SU-DHL-6 (cell line): Measurements from ENCODE around the gene HAGHL.

ENCODE experiments used
- CTCF ChIP-seq: fragments of 200-600 bp; sonication (generic); IDR thresholded peaks from one replicate; pipeline ENCODE4 v1.5.1; 2017; ENCODE audit warnings: antibody characterized with exemption, mild to moderate bottlenecking, low read length, moderate library complexity; ENCODE audit not compliant: insufficient read depth, poor library complexity, severe bottlenecking
- EZH2phosphoT487 ChIP-seq: fragments of 200-600 bp; sonication (generic), shearing (Covaris generic); conservative IDR thresholded peaks from 2 replicates; pipeline ENCODE4 v1.6.1; 2018; ENCODE audit warnings: mild to moderate bottlenecking, antibody characterized with exemption, low read length, moderate library complexity, mixed read lengths

GRCh38 chr16:726438-727290 lies at the start of gene HAGHL, which contains the start of gene CCDC78:
- TF ChIP-seq CTCF, result no peak
- TF ChIP-seq EZH2phosphoT487, result no peak
